ENCODE results near the gene RNF217. TPM values are rescaled to one million over a fixed set of nuclear protein-coding genes. Genes with fewer than 3 reads are reported as not detected.

Gene RNF217
- total and polyA plus RNA-seq, 2 of the 8 experiments (the other 6 are each of a cell fraction or from before 2014, with no cell fraction given) = 2.0 to 8.9 TPM

- Histone ChIP-seq H3K23me2 (ENCODE audit: low read depth, low read length) (peaks cover 4% of the 10 kb centered on the region; the same call in 1 of the 2 replicates), H3K4ac (replicated peaks; ENCODE audit: insufficient read length, low read depth, low read length) (no peak overlapping the region), H3K79me1 (ENCODE audit: low read depth, low read length) (no peaks in the 10 kb centered on the region), H3K9ac (replicated peaks in 1 of 4; ENCODE audit: extremely low read depth in 1 of 4, low read depth in 3 of 4, low read length in 3 of 4) (no peak overlapping the region), H3K36me3 (ENCODE audit: control insufficient read depth in 2 of 4, insufficient read depth in 4 of 4, low read length in 3 of 4) (no peaks in the 10 kb centered on the region), H3K4me3 (ENCODE audit: extremely low read depth in 1 of 4, insufficient read depth in 2 of 4, low read depth in 3 of 4, low read length in 4 of 4) (peak overlapping the region; percentile 37 to 73 (median 48); a peak in 7 of 8 replicates), H4K8ac (ENCODE audit: extremely low read depth, insufficient read depth, low read length) (no peak overlapping the region), H3K27ac (ENCODE audit: low read depth, low read length) (no peak overlapping the region), H2BK120ac (replicated peaks; ENCODE audit: low read depth, low read length) (no peak overlapping the region), H3K14ac (ENCODE audit: insufficient read length) (no peak overlapping the region), H3K56ac (replicated peaks; ENCODE audit: insufficient read length, low read depth, low read length) (no peak overlapping the region), H4K20me1 (replicated peaks in 1 of 2; ENCODE audit: control insufficient read depth in 1 of 2, insufficient read depth in 2 of 2, low read length in 2 of 2) (peaks cover 0 to 2% of the 10 kb centered on the region in 2 experiments), H3K27me3 (replicated peaks in 1 of 4; ENCODE audit: control insufficient read depth in 3 of 4, extremely low read depth in 1 of 4, insufficient read depth in 3 of 4, low read length in 3 of 4) (no peaks in the 10 kb centered on the region; a peak in 1 of 7 replicates), H3K79me2 (ENCODE audit: control insufficient read depth in 1 of 2, insufficient read depth in 2 of 2, low read length in 2 of 2) (no peaks in the 10 kb centered on the region), H4K91ac (replicated peaks; ENCODE audit: insufficient read length, low read length) (no peak overlapping the region), H3K18ac (ENCODE audit: extremely low read depth, low read length) (no peak overlapping the region), H3K4me2 (ENCODE audit: insufficient read depth in 1 of 2, low read depth in 2 of 2, low read length in 2 of 2) (peak overlapping the region; percentile 70 to 95), H2BK12ac (ENCODE audit: low read depth, low read length) (no peak overlapping the region), H2BK5ac (ENCODE audit: low read depth, low read length) (0 out of 2 replicates have a peak overlapping the region, but pooled peaks have one; percentile 67), H3K23ac (ENCODE audit: insufficient read length) (no peak overlapping the region), H4K5ac (ENCODE audit: insufficient read length, low read depth, low read length) (no peak overlapping the region), H2BK15ac (ENCODE audit: low read length) (no peak overlapping the region), H2BK20ac (ENCODE audit: low read length) (no peak overlapping the region), H3K9me3 (ENCODE audit: insufficient read depth in 2 of 2, low read depth in 1 of 2, low read length in 1 of 2) (no peaks in the 10 kb centered on the region), H2AFZ (ENCODE audit: low read length) (0 out of 2 replicates have a peak overlapping the region, but pooled peaks have one; percentile 43), H2AK5ac (ENCODE audit: low read depth, low read length) (no peak overlapping the region), H3K4me1 (replicated peaks in 1 of 4; ENCODE audit: control insufficient read depth in 3 of 4, insufficient read depth in 4 of 4, low read length in 3 of 4) (peaks cover 0 to 16% (median 8%) of the 10 kb centered on the region in 4 experiments; a peak in 4 of 7 replicates)
- WGBS, 2 experiments (ENCODE audit: extremely low coverage in 1 of 2, insufficient coverage in 1 of 2, insufficient read length in 1 of 2, insufficient replicate concordance in 2 of 2, low coverage in 1 of 2, low lambda C conversion rate in 2 of 2, missing lambda C conversion rate in 1 of 2) = 72% methylated on average over 10 of the region's 10 CpGs; no CpG with 5 or more reads in 1 of the 2 experiments
- POLR2A ChIA-PET (ENCODE audit: partially characterized antibody) = interaction anchor here (1.4 kb wide), 1 partner anchor 139 kb away, joined by 4 read pairs; no protein-coding TSS in a partner anchor
- FAIRE-seq = no peak
- CTCF ChIA-PET (ENCODE audit: partially characterized antibody) = interaction anchor here (1.2 to 6.2 kb wide), 3 partner anchors 14 to 24 kb away, joined by 3 to 27 read pairs (median 4); no protein-coding TSS in a partner anchor
- no peak for DNase-seq (ENCODE audit: low read depth in 1 of 2, low spot score in 2 of 2)
- TF ChIP-seq CEBPB (IDR thresholded peaks at IDR 0.05; ENCODE audit: low read depth, low read length) = peak; percentile 40; the same call in 1 of the 2 replicates
- peak; percentile 68; the same call in 1 of the 2 replicates for TF ChIP-seq KDM1A (IDR thresholded peaks at IDR 0.05; ENCODE audit: borderline replicate concordance, low read length)
- no peak for TF ChIP-seq CTBP2 (IDR thresholded peaks at IDR 0.05; ENCODE audit: borderline replicate concordance, insufficient read depth, insufficient read length, low read length)
Observed at GRCh38 chr6:125100074-125100652, 137.9 kb downstream of the RNF217 start.

Measured in H1 (cell line).